Bronchial epithelial cell (primary cell): ENCODE results near the gene C13orf46. TPM values are rescaled to one million over a fixed set of nuclear protein-coding genes. Genes with fewer than 3 reads are reported as not detected.
A peak's percentile ranks its signal among the peaks of the same experiment; 100 is the strongest.

Source experiments
- DNase-seq: peaks from one replicate; pipeline ENCODE4 v3.0.0-alpha.2; 2010; ENCODE audit warnings: low read depth
- FAIRE-seq: peaks from 2 replicates; lab custom pipeline; 2011; peaks lifted over from hg19 to GRCh38; lab: Jason Lieb, UNC
- H3K27me3 ChIP-seq: 2 replicates; pipeline ENCODE4 v1.5.1; 2011; ENCODE audit warnings: low read length; ENCODE audit not compliant: control insufficient read depth, insufficient read depth
- H3K36me3 ChIP-seq: 2 replicates; pipeline ENCODE4 v1.5.1; 2011; ENCODE audit warnings: low read length; ENCODE audit not compliant: control insufficient read depth, insufficient read depth
- H3K4me3 ChIP-seq: 2 replicates; pipeline ENCODE4 v1.5.1; 2011; ENCODE audit warnings: mild to moderate bottlenecking, low read depth, low read length, control low read depth
- total RNA-seq: library from RNA; depleted of rRNA; stranded (reverse); fragments of >200 nt; gene quantifications from 2 replicates; pipeline ENCODE4 v1.2.1, GENCODE V29; 2014
- TF ChIP-seq, protein P1 (sequence below): IDR thresholded peaks from 2 replicates; pipeline ENCODE4 v1.5.1; 2011; ENCODE audit warnings: mild to moderate bottlenecking, moderate library complexity, low read length, control low read depth, inconsistent platforms; ENCODE audit not compliant: insufficient read depth, severe bottlenecking

C13orf46 gene
- total RNA-seq, 1 donor from 2014 or later = not detected

DNA sequence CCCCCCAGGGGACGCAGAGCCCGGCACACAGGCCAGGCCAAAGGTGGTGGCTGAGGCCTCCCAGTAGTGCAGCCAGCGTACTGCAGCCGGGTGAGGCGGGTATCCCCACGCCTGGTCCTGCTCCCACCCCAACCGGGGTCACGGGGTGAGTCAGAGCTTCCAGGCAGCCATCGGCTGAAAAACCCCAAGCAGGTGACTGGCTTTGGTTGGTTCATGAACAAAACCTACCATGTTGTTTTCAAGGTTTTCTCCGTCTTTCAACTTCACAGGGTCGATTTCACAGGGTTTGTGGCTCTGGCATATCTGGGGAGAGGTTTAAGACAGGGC is 42.1 kb upstream of the C13orf46 start:
- FAIRE-seq = no peak
- TF ChIP-seq, protein P1, sequence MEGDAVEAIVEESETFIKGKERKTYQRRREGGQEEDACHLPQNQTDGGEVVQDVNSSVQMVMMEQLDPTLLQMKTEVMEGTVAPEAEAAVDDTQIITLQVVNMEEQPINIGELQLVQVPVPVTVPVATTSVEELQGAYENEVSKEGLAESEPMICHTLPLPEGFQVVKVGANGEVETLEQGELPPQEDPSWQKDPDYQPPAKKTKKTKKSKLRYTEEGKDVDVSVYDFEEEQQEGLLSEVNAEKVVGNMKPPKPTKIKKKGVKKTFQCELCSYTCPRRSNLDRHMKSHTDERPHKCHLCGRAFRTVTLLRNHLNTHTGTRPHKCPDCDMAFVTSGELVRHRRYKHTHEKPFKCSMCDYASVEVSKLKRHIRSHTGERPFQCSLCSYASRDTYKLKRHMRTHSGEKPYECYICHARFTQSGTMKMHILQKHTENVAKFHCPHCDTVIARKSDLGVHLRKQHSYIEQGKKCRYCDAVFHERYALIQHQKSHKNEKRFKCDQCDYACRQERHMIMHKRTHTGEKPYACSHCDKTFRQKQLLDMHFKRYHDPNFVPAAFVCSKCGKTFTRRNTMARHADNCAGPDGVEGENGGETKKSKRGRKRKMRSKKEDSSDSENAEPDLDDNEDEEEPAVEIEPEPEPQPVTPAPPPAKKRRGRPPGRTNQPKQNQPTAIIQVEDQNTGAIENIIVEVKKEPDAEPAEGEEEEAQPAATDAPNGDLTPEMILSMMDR = no peak
- no peaks in the 10 kb centered on the region for H3K36me3 ChIP-seq
- no peak for DNase-seq
- no peak overlapping the region for H3K4me3 ChIP-seq
- H3K27me3 ChIP-seq = no peaks in the 10 kb centered on the region

DNA sequence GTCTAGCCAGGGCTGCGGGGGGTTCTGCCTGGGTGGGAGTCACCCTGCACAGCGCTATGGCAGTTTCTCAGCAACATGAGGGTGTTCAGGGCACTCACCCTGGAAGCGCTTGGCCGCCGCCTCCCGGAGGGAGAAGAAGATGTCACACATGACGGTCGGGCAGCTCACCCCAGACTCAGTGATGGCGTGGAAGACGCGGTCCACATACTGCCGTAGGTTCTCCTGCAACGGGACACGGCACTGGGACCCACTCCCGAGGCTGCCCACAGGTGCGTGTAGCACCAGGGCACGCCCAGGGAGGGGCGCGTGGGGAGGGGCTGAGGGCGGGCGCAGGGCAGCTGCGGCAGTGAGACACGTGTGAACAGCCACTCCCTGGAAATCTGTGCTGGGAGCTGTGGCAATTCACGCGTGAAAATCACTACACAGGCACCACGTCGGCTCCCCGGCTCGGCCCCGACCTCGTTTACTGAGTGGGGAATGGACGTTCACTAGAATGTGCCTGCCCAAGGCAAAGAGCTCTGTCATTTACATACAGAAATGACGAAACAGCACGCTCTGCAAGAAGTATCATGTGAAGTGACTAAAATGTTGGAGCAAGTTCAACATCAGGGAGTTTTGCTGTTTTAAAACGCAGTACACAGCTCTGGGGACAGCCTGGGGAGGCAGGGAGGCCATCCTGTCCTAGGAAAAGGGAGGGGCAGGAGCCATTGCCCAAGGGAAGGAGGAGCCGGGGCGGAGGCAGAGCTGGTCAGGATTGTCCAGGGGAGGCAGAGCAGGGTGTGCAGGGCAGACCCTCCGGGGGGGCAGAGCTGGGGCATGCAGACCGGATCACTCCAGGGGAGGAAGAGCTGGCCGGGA is 41.5 kb upstream of the C13orf46 start:
- TF ChIP-seq, protein P1 = no peak
- Histone ChIP-seq H3K27me3 (no peaks in the 10 kb centered on the region), H3K36me3 (no peaks in the 10 kb centered on the region), H3K4me3 (no peak overlapping the region)
- DNase-seq (peak; percentile 10), FAIRE-seq (peak; percentile 40)

DNA sequence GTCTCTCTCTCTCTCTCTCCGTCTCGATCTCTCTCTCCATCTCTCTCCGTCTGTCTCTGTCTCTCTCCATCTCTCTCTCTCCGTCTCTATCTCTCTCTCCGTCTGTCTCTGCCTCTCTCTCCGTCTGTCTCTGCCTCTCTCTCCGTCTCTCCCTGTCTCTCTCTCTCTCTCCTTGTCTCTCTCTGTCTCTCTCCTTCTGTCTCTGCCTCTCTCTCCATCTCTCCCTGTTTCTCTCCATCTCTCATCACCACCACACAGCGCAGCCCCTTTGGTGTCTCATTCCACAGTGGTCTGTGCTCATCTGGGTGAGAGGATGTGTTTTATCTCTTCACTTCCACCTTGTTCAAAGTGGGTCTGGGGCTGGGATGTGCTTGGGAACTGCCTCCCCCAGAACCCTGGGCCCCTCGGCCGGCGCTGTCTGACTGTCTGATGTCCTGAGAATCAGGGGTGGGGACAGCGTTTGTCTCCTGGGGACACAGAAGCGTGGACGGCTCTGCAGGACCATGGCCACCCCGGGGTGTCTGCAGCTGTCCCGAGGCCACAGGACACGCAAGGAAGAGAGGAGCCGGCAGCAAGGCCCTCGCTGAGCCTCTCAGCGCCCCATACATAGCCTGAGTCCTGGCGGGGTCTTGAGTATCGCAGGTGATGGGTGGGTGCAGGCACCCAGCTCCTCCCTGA is 40.2 kb upstream of the C13orf46 start:
- H3K36me3 ChIP-seq = no peaks in the 10 kb centered on the region
- H3K4me3 ChIP-seq = no peak overlapping the region
- TF ChIP-seq, protein P1 = no peak
- FAIRE-seq (no peak), DNase-seq (no peak)
- H3K27me3 ChIP-seq = no peaks in the 10 kb centered on the region

DNA sequence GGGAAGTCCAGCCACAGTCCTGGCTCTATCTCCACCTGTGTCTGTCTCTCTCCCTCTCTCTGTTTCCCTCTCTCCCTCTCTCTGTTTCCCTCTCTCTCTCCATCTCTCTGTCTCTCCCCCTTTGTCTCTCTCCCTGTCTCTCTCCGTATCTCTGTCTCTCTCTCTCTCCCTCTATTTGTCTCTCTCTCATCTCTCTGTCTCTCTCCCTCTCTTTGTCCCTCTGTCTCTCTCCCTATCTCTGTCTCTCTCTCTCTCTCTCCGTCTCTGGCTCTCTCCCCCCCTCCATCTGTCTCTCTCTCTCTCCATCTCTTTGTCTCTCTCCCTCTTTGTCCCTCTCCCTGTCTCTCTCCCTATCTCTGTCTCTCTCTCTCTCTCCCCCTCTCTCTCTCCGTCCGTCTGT is 39.5 kb upstream of the C13orf46 start:
- no peak overlapping the region for H3K4me3 ChIP-seq
- TF ChIP-seq, protein P1 = no peak
- FAIRE-seq (no peak), DNase-seq (no peak)
- no peaks in the 10 kb centered on the region for H3K27me3 ChIP-seq
- H3K36me3 ChIP-seq = no peaks in the 10 kb centered on the region

DNA sequence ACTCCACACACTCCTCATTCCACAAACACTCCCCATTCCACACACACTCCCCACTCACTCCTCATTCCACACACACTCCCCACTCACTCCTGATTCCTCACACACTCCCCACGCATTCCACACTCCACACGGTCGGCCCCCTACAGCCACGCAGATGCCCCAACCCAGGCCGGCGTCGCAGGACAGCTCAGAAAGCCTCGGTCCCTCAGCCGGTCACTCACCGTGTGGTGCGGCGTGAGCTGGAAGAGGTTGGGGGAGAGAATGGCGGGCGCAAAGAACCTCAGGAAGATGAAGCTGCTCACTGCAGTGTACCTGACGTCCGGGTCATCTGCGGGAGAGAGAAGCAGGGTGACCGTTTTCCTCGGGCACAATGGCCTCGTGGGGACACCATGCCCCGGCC is 39.0 kb upstream of the C13orf46 start:
- no peak for DNase-seq
- Histone ChIP-seq H3K4me3 (no peak overlapping the region), H3K36me3 (no peaks in the 10 kb centered on the region), H3K27me3 (no peaks in the 10 kb centered on the region)
- no peak for FAIRE-seq
- TF ChIP-seq, protein P1 = no peak
